ENCODE results near the gene MYO1A. TPM values are rescaled to one million over a fixed set of nuclear protein-coding genes. Genes with fewer than 3 reads are reported as not detected.

Gene MYO1A
- total RNA-seq, 2 donors from 2014 or later, result 0.08 TPM; not detected in 1

GRCh38 chr12:57092529-57092862, 42.6 kb upstream of the MYO1A start:
- no peak for DNase-seq (ENCODE audit: low spot score)
- H3K27me3 ChIP-seq, result no peaks in the 10 kb centered on the region
- H3K27ac ChIP-seq, result peak overlapping the region; percentile 15 to 74
- no peak overlapping the region for H3K4me3 ChIP-seq
- peaks cover 0 to 60% of the 10 kb centered on the region in 2 donors for H3K4me1 ChIP-seq
- TF ChIP-seq CTCF (IDR thresholded peaks at IDR 0.05), result no peak
- peaks cover 50% of the 10 kb centered on the region for H3K36me3 ChIP-seq
- no peaks in the 10 kb centered on the region for H3K9me3 ChIP-seq

- Histone ChIP-seq H3K4me3 (no peak overlapping the region), H3K4me1 (peaks cover 0 to 62% of the 10 kb centered on the region in 2 donors), H3K27ac (peak overlapping the region; percentile 15 to 74), H3K36me3 (peaks cover 49% of the 10 kb centered on the region), H3K27me3 (no peaks in the 10 kb centered on the region), H3K9me3 (no peaks in the 10 kb centered on the region)
- no peak for TF ChIP-seq CTCF (IDR thresholded peaks at IDR 0.05)
- DNase-seq (ENCODE audit: low spot score), result no peak
These were observed 42.0 kb upstream of the MYO1A start for GRCh38 chr12:57091638-57092528.

GRCh38 chr12:57090924-57091637, 41.2 kb upstream of the MYO1A start:
- H3K27me3 ChIP-seq, result no peaks in the 10 kb centered on the region
- peak overlapping the region; percentile 82 to 84 for H3K4me3 ChIP-seq
- no peaks in the 10 kb centered on the region for H3K9me3 ChIP-seq
- H3K27ac ChIP-seq, result peak overlapping the region in 1 of 2 donors; percentile 100
- H3K36me3 ChIP-seq, result peaks cover 41% of the 10 kb centered on the region
- peaks cover 0 to 66% of the 10 kb centered on the region in 2 donors for H3K4me1 ChIP-seq
- TF ChIP-seq CTCF (IDR thresholded peaks at IDR 0.05), result no peak
- no peak for DNase-seq (ENCODE audit: low spot score)

- Histone ChIP-seq H3K27me3 (no peaks in the 10 kb centered on the region), H3K4me3 (peak overlapping the region; percentile 82 to 84), H3K4me1 (peaks cover 0 to 71% of the 10 kb centered on the region in 2 donors), H3K9me3 (no peaks in the 10 kb centered on the region), H3K27ac (peak overlapping the region; percentile 97 to 100), H3K36me3 (peaks cover 36% of the 10 kb centered on the region)
- DNase-seq (ENCODE audit: low spot score), result no peak
- no peak for TF ChIP-seq CTCF (IDR thresholded peaks at IDR 0.05)
These were observed 40.6 kb upstream of the MYO1A start for GRCh38 chr12:57090490-57090889.

GRCh38 chr12:57089271-57090245, 39.6 kb upstream of the MYO1A start:
- Histone ChIP-seq H3K4me3 (peak overlapping the region; percentile 82 to 84), H3K4me1 (peaks cover 0 to 68% of the 10 kb centered on the region in 2 donors), H3K27ac (peak overlapping the region; percentile 97 to 100), H3K36me3 (peaks cover 27% of the 10 kb centered on the region), H3K9me3 (no peaks in the 10 kb centered on the region), H3K27me3 (no peaks in the 10 kb centered on the region)
- TF ChIP-seq CTCF (IDR thresholded peaks at IDR 0.05), result no peak
- DNase-seq (ENCODE audit: low spot score), result peak; percentile 86
